Measurements from ENCODE around the gene MIPOL1.

GRCh38 chr14:37437490-37437889 lies 239.8 kb downstream of the MIPOL1 start:
- TF ChIP-seq, protein P1, sequence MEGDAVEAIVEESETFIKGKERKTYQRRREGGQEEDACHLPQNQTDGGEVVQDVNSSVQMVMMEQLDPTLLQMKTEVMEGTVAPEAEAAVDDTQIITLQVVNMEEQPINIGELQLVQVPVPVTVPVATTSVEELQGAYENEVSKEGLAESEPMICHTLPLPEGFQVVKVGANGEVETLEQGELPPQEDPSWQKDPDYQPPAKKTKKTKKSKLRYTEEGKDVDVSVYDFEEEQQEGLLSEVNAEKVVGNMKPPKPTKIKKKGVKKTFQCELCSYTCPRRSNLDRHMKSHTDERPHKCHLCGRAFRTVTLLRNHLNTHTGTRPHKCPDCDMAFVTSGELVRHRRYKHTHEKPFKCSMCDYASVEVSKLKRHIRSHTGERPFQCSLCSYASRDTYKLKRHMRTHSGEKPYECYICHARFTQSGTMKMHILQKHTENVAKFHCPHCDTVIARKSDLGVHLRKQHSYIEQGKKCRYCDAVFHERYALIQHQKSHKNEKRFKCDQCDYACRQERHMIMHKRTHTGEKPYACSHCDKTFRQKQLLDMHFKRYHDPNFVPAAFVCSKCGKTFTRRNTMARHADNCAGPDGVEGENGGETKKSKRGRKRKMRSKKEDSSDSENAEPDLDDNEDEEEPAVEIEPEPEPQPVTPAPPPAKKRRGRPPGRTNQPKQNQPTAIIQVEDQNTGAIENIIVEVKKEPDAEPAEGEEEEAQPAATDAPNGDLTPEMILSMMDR (conservative IDR thresholded peaks at IDR 0.05), result no peak
- no peak for TF ChIP-seq EZH2 (IDR thresholded peaks at IDR 0.05; ENCODE audit: low read depth)
